GM21786 (cell line): ENCODE data around the gene GLS2.
"Not testable (repeated sequence)": the region's sequence is repeated elsewhere in the genome, so short reads cannot be mapped to it uniquely, and the experiment has no call there.

Experiments used
- ATAC-seq: cut with Tn5 transposase; IDR thresholded peaks from one replicate; pipeline ENCODE4 v1.9.1; 2021; ENCODE audit not compliant: unreplicated experiment

Gene GLS2

DNA sequence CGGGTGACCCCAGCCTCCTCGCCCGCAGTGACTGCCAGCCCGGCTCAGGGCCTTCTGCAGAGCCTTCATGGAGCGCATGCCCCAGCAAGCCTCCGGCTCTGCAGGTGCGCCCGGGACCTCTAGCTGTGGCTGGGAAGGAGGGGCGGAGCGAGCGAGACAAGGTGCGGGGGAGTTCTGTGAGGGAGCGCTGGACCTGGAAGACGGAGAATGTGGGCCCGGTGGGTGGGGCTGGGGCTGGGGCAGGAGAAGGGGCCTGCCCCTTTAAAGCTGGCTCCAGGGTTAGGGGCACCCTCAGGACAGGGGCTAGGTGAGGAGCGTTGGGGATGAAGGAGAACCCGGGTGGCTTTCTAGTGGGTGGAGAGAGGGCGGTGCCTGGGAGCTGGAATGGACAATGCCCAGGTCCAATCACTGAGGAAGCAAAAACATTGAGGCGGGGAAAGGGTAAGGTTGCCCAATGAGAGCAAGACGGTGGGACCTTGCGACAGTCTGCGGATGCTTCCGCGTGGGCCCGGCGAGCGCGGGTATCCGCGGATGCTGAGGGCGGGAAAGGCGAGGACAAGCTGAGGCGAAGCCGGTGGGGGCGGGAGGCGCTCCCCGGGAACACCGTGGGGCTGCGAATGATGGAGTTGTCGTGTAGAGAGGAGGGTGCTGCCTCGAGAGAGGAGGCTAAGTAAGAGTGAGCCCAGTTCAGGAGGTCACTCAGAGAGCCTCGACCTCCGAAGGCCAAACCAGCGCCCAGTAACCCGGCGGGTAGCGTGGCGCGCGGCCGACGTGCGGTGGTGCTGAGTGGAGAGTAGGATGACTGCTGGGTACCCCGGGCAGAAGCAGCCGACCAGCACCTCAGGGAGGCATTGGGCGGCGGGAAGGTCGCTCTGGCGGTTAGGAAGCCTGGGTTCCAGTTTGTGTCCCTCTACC lies at the start of gene GLS2:
TSS of gene GLS2 (minus strand) at position 121 of the 915 bp plus-strand sequence. CDS start at position 78, 43 bp downstream.
- peak; percentile 91 for ATAC-seq

DNA sequence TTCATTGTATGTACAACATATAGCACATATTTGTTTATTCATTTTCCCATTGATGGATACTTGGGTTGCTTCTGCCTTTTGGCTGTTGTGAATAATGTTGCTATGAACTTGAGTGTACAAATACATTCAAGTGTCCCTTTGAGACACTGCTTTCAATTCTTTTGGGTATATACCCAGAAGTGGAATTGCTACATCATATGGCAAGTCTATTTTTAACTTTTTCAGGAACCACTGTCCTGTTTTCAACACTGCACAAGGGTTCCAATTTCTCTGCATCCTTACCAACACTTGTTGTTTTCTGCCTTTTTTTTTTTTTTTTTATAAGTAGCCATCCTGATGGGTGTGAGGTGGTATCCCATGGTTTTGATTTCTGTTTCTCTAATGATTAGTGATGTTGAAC lies 49.6 kb upstream of the GLS2 start:
- ATAC-seq = no peak

DNA sequence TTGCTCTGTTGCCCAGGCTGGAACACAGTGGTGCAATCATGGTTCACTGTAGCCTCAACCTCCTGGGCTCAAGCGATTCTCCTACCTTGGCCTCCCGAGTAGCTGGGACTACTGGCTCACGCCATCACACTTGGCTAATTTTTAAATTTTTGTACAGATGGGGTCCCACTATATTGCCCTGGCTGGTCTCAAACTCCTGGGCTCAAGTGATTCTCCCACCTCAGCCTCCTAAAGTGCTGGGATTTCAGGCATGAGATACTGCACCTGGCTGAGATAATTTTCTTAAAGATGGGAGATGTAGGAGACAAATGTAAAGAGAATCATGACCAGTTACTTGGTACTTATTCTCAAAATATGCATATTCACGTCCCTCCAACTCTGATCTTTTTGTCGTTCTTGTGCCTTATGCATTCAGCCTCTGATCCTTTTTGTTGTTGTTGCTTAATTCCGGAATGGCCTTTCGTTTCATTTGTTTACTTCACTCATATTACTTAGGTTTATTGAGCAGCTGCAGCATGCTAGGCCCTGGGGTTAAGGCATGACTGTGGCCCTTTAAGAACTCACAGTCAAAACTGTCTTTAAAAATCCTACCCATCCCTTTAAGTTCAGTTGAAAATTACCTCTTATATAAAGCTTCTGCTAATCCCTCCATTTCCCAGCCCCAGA lies 42.6 kb upstream of the GLS2 start:
- ATAC-seq = no peak

GRCh38 chr12:56529656-56530055 lies 41.7 kb upstream of the GLS2 start:
- ATAC-seq = no peak

DNA sequence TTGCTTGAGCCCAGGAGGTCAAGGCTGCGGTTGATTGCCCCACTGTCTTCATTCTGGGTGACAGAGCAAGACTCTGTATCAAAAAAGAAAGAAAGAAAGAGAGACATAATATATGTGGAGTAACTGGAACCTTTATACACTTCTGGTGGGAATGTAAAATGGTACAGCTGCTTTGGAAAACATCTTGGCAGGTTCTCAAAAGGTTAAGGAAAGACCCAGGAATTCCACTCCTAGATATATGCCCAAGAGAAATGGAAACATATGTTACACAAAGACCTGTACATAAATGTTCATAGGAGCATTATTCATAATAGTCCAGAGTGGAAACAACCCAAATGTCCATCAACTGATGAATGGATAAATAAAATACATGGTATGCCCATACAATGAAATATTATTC lies 40.9 kb upstream of the GLS2 start:
- no peak for ATAC-seq

- ATAC-seq = no peak
Observed at GRCh38 chr12:56522411-56523193, 34.6 kb upstream of the GLS2 start.

DNA sequence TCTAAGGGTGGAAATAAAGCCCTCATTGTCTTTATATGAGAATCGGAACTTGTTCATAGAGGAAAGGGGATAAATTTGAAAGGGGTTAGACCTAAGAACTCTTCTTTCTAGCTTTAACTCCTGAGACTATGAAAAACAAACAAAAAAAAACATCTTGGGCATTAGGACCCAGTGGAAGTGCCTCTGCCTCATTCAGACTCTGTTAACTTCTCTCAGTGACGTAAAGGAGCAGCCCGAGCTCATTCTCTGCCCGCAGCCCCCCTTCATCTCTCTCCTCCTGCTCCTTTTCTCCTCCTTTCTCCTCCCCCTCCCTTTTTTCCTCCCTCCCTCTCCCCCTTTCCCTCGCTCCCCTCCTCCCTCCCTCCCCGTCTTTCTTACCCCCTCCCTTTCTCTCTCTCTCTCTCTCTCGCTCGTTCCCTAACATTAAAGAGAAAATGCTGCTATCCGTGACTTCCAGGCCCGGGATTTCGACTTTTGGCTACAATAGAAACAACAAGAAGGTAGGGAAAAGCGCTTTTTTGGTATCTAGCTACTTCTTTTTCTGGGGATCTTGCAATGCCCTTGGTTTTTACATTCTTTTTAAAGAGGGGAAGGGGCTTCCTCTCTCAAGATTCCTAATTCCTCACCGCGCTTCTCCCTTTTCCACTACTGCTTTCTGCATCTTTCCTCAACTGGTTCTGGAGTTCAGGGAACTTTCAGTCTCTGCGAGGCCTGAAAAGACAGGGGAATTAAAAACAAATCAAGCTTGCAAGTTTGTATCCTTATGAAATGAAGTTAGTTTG lies 33.8 kb upstream of the GLS2 start, which contains the start of gene RBMS2:
TSS of gene RBMS2 (plus strand) at position 231 of the 782 bp plus-strand sequence. CDS start at position 435, 204 bp downstream.
- ATAC-seq = peak; percentile 91

DNA sequence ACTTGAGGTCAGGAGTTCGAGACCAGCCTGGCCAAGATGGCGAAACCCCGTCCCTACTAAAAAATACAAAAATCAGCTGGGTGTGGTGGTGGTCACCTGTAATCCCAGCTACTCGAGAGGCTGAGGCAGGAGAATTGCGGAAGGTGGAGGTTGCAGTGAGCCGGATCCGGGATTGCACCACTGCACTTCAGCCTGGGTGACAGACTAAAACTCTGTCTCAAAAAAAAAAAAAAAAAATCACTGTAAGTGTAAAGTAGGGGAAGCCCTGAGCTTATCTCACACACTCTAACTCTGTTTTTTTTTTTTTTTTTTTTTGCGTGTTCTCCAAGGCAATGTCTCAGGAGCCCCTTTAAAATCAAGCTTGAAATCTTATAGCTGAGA lies 33.2 kb upstream of the GLS2 start:
- ATAC-seq = peak; percentile 10

- no peak for ATAC-seq
Observed at GRCh38 chr12:56520506-56520905, 32.5 kb upstream of the GLS2 start.

DNA sequence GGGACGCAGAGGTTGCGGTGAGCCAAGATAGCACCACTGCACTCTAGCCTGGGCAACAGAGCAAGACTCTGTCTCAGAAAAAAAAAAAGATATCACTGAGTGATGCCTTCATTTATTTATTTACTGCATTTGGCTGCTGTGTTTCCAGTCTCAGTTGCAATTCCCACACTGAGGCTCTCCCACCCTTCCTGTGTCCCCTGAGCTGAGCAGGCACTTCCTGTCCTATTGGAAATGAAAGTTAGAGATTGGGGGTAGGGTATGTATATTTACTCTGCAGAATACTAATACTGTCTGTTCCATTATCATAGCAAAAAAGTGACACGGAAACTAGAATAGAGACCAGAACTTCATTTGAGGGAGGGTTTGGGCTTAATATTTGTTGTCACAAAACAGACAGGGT lies 32.1 kb upstream of the GLS2 start:
- ATAC-seq = no peak

GRCh38 chr12:56518570-56518969 lies 30.6 kb upstream of the GLS2 start:
- ATAC-seq = no peak

GRCh38 chr12:56517854-56518253 lies 29.9 kb upstream of the GLS2 start:
- ATAC-seq = no peak

DNA sequence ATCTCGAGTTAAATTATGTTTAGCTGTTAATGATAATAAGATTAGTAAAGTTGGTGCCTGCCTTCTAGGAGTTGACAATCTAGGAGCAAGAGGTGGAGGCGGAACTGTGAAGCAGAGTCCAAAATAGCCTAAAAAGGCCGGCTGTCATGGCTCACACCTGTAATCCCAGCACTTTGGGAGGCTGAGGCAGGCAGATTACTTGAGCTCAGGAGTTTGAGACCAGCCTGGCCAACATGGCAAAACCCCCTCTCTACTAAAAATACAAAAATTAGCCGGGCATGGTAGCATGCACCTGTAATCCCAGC lies 26.0 kb upstream of the GLS2 start:
- ATAC-seq = not testable (repeated sequence)

DNA sequence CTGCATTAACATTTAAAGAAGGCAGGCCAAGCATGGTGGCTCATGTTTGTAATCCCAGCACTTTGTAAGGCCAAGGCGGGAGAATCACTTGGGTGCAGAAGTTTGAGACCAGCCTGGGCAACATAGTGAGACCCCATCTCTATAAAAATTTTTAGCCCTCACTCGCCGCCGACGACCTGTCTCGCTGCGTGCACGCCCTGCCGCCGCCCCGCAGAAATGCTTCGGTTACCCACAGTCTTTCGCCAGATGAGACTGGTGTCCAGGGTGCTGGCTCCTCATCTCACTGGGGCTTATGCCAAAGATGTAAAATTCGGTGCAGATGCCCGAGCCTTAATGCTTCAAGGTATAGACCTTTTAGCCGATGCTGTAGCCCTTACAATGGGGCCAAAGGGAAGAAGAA lies 22.8 kb upstream of the GLS2 start:
- ATAC-seq = no peak

DNA sequence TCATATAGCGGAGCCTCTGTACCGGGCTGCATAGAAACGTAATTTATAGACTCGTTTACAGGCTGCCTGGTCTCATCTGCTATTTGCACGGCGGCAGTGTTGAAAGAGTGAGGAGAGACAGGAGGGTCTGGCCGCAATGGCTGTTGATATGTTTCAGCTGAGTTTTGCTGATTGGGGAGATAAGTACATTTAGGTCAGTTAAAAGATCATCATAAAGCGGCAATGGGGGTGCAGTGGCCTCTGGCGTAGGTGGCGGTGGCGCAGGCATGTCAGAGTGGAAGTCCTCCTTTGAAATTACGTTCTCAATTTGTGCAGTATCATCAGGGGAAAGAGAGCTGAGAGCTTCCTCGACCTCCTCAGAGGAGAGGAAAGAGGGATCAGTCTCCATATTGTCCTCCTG lies 11.9 kb upstream of the GLS2 start:
- not testable (repeated sequence) for ATAC-seq

GRCh38 chr12:56499452-56499851 lies 11.5 kb upstream of the GLS2 start:
- not testable (repeated sequence) for ATAC-seq

GRCh38 chr12:56498126-56498902 lies 10.4 kb upstream of the GLS2 start:
- not testable (repeated sequence) for ATAC-seq

DNA sequence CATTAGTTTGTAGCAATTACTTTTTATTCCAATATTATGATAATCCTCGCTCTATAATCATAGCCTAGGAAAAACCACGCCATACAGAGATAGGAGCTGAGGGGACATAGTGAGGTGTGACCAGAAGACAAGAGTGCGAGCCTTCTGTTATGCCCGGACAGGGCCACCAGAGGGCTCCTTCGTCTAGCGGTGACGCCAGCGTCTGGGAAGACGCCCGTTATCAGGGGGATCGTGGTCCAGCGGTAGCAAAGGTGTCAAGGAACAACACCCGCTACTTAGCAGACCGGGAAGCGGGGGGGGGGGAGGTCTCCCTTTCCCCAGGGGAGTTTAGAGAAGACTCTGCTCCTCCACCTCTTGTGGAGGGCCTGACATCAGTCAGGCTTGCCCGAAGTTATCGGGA lies 8.7 kb upstream of the GLS2 start:
- not testable (repeated sequence) for ATAC-seq

GRCh38 chr12:56494481-56494880 lies 6.5 kb upstream of the GLS2 start:
- ATAC-seq = not testable (repeated sequence)

DNA sequence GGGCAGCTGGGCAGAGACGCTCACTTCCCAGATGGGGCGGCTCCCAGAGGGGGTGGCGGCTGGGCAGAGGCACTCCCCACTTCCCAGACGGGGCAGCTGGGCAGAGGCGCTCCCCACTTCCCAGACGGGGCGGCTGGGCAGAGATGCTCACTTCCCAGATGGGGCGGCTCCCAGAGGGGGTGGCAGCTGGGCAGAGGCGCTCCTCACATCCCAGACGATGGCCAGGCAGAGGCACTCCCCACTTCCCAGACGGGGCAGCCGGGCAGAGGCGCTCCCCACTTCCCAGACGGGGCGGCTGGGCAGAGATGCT lies 6.1 kb upstream of the GLS2 start:
- not testable (repeated sequence) for ATAC-seq
